ENCODE data around the gene SRGAP1. TPM values are rescaled to one million over a fixed set of nuclear protein-coding genes. Genes with fewer than 3 reads are reported as not detected.
"Not testable (repeated sequence)": the region's sequence is repeated elsewhere in the genome, so short reads cannot be mapped to it uniquely, and the experiment has no call there.

Gene SRGAP1
- total and polyA plus RNA-seq, 2 experiments from 2014 or later, result 9.2 to 10.8 TPM

DNA sequence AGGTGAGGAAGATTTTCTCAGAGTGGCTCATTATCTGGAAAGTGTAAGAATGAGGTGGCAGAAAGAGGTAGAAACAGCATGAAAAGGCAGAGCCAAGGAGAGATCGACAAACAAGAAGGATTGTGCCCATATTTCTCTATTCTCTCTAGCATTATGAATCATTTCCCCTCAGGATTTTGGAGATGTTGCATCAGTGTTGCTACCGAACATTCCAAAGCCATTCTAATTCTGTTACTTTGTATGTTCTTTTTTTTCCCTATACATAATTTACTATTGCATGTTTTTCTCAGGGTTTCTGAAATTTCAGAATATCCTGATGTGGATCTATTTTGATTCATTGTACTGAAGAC, 316.2 kb downstream of the SRGAP1 start:
- TF ChIP-seq, protein P1, sequence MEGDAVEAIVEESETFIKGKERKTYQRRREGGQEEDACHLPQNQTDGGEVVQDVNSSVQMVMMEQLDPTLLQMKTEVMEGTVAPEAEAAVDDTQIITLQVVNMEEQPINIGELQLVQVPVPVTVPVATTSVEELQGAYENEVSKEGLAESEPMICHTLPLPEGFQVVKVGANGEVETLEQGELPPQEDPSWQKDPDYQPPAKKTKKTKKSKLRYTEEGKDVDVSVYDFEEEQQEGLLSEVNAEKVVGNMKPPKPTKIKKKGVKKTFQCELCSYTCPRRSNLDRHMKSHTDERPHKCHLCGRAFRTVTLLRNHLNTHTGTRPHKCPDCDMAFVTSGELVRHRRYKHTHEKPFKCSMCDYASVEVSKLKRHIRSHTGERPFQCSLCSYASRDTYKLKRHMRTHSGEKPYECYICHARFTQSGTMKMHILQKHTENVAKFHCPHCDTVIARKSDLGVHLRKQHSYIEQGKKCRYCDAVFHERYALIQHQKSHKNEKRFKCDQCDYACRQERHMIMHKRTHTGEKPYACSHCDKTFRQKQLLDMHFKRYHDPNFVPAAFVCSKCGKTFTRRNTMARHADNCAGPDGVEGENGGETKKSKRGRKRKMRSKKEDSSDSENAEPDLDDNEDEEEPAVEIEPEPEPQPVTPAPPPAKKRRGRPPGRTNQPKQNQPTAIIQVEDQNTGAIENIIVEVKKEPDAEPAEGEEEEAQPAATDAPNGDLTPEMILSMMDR (IDR thresholded peaks at IDR 0.05; ENCODE audit: poor library complexity), result no peak
- TF ChIP-seq EZH2phosphoT487 (IDR thresholded peaks at IDR 0.05; ENCODE audit: low read depth, severe bottlenecking, unreplicated experiment) (no peak), EZH2 (IDR thresholded peaks at IDR 0.05; ENCODE audit: borderline replicate concordance) (no peak)
- Histone ChIP-seq H3K27ac (no peak overlapping the region), H3K9me3 (ENCODE audit: low read depth) (no peaks in the 10 kb centered on the region), H3K36me3 (replicated peaks; ENCODE audit: insufficient read depth, low read depth) (no peaks in the 10 kb centered on the region), H3K9me2 (replicated peaks; ENCODE audit: insufficient read depth) (no peaks in the 10 kb centered on the region), H4K20me1 (ENCODE audit: insufficient read depth, poor library complexity, severe bottlenecking) (no peaks in the 10 kb centered on the region), H2AFZ (no peak overlapping the region), H3K79me2 (no peaks in the 10 kb centered on the region), H3K4me1 (ENCODE audit: insufficient read depth) (no peaks in the 10 kb centered on the region), H3K4me2 (no peak overlapping the region), H3K27me3 (no peaks in the 10 kb centered on the region), H3K4me3 (no peak overlapping the region)
- DNase-seq (ENCODE audit: low spot score), result no peak
- WGBS (ENCODE audit: low lambda C conversion rate, missing lambda C conversion rate), result 92% methylated on average over 2 of the region's 2 CpGs

DNA sequence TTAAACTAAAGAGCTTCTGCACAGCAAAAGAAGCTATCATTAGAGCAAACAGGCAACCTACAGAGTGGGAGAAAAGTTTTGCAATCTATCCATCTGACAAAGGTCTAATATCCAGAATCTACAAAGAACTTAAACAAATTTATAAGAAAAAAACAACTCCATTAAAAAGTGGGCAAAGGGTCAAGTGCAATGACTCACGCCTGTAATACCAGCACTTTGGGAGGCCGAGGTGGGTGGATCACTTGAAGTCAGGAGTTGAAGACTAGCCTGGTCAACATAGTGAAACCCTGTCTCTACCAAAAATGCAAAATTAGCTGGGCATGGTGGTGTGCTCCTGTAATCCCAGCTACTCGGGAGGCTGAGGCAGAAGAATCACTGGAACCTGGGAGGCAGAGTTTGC, 322.1 kb downstream of the SRGAP1 start:
- not testable (repeated sequence) for H4K20me1 ChIP-seq (ENCODE audit: insufficient read depth, poor library complexity, severe bottlenecking); DNase-seq (ENCODE audit: low spot score); H3K9me3 ChIP-seq (ENCODE audit: low read depth); H3K4me3 ChIP-seq; H3K27ac ChIP-seq; H3K79me2 ChIP-seq; H3K36me3 ChIP-seq (replicated peaks; ENCODE audit: insufficient read depth, low read depth); H3K27me3 ChIP-seq; H3K4me1 ChIP-seq (ENCODE audit: insufficient read depth); H3K4me2 ChIP-seq; H3K9me2 ChIP-seq (replicated peaks; ENCODE audit: insufficient read depth); H2AFZ ChIP-seq
- WGBS (ENCODE audit: low lambda C conversion rate, missing lambda C conversion rate), result 88% methylated on average over 3 of the region's 3 CpGs

DNA sequence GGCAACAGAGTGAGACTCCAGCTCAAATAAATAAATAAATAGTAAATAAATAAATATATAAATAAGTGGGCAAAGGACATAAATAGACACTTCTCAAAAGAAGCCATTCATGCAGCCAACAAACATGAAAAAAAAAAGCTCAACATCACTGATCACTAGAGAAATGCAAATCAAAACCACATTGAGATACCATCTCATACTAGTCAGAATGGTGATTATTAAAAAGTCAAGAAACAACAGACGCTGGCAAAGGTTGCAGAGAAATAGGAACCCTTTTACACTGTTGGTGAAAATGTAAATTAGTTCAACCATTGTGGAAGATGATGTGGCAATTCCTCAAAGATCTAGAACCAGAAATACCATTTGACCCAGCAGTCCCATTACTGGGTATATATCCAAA, 322.5 kb downstream of the SRGAP1 start:
- H3K4me1 ChIP-seq (ENCODE audit: insufficient read depth); H3K79me2 ChIP-seq; H3K27ac ChIP-seq; H2AFZ ChIP-seq; H4K20me1 ChIP-seq (ENCODE audit: insufficient read depth, poor library complexity, severe bottlenecking); H3K9me3 ChIP-seq (ENCODE audit: low read depth); DNase-seq (ENCODE audit: low spot score); H3K4me3 ChIP-seq; H3K36me3 ChIP-seq (replicated peaks; ENCODE audit: insufficient read depth, low read depth); H3K9me2 ChIP-seq (replicated peaks; ENCODE audit: insufficient read depth); H3K27me3 ChIP-seq; H3K4me2 ChIP-seq: not testable (repeated sequence)
- 100% methylated on average over 1 of the region's 1 CpG for WGBS (ENCODE audit: low lambda C conversion rate, missing lambda C conversion rate)

DNA sequence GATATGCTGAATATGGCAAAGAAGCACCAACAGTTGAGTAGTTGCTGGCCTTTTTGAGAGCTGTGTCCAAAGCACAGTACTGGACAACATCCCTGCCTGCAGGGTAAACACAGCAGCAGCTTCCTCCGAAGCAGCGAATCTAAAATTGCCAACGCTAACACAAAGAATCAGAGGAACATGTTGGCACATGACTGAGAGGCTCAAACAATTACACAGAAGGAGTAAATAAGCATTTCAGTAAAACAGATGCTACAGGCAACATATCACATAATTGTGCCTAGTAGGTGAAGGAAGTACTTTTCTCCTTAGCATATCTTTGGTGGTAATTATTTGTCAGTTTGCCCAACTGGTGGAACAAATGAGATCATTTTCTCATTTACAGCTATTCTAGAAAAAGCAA, 325.5 kb downstream of the SRGAP1 start:
- H2AFZ ChIP-seq, result no peak overlapping the region
- TF ChIP-seq, protein P1 (IDR thresholded peaks at IDR 0.05; ENCODE audit: poor library complexity), result no peak
- no peak for TF ChIP-seq EZH2phosphoT487 (IDR thresholded peaks at IDR 0.05; ENCODE audit: low read depth, severe bottlenecking, unreplicated experiment)
- TF ChIP-seq EZH2 (IDR thresholded peaks at IDR 0.05; ENCODE audit: borderline replicate concordance), result no peak

DNA sequence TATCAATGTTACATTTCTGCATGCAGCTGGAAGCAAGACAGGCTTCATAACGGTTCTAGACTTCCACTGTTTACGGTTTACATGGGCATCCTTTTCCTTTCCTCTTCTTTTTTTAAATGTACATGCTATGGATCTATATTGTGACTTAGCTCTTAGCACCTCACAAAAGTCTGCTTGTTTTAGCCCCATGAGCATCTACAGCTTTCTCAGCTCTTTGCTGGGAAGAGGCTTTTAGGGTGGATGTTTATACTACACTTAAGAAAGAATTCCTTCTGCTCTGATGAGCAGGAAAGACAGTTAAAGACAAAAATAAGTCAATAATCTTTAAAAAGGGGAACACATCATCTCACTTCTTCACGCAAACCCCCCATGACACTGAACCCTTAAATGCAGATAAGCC, 326.2 kb downstream of the SRGAP1 start:
- TF ChIP-seq EZH2phosphoT487 (IDR thresholded peaks at IDR 0.05; ENCODE audit: low read depth, severe bottlenecking, unreplicated experiment) (no peak), EZH2 (IDR thresholded peaks at IDR 0.05; ENCODE audit: borderline replicate concordance) (no peak)
- Histone ChIP-seq H3K9me3 (ENCODE audit: low read depth) (no peaks in the 10 kb centered on the region), H3K27me3 (no peaks in the 10 kb centered on the region), H3K9me2 (replicated peaks; ENCODE audit: insufficient read depth) (no peaks in the 10 kb centered on the region), H3K4me1 (ENCODE audit: insufficient read depth) (no peaks in the 10 kb centered on the region), H3K79me2 (no peaks in the 10 kb centered on the region), H4K20me1 (ENCODE audit: insufficient read depth, poor library complexity, severe bottlenecking) (no peaks in the 10 kb centered on the region), H3K27ac (no peak overlapping the region), H3K4me3 (no peak overlapping the region), H3K4me2 (no peak overlapping the region), H3K36me3 (replicated peaks; ENCODE audit: insufficient read depth, low read depth) (no peaks in the 10 kb centered on the region), H2AFZ (no peak overlapping the region)
- DNase-seq (ENCODE audit: low spot score), result no peak
- 49% methylated on average over 3 of the region's 3 CpGs for whole genome bisulfite sequencing (ENCODE audit: low lambda C conversion rate, missing lambda C conversion rate)

More for the DNA sequence above, 325.5 kb downstream of the SRGAP1 start:
- Histone ChIP-seq H3K9me2 (replicated peaks; ENCODE audit: insufficient read depth) (no peaks in the 10 kb centered on the region), H4K20me1 (ENCODE audit: insufficient read depth, poor library complexity, severe bottlenecking) (no peaks in the 10 kb centered on the region), H3K27ac (no peak overlapping the region), H3K4me2 (no peak overlapping the region), H3K4me1 (ENCODE audit: insufficient read depth) (no peaks in the 10 kb centered on the region), H3K4me3 (no peak overlapping the region), H3K9me3 (ENCODE audit: low read depth) (no peaks in the 10 kb centered on the region), H3K79me2 (no peaks in the 10 kb centered on the region), H3K36me3 (replicated peaks; ENCODE audit: insufficient read depth, low read depth) (no peaks in the 10 kb centered on the region), H3K27me3 (no peaks in the 10 kb centered on the region)
- 59% methylated on average over 3 of the region's 3 CpGs for WGBS (ENCODE audit: low lambda C conversion rate, missing lambda C conversion rate)
- no peak for DNase-seq (ENCODE audit: low spot score)
